Stimulated activated CD4-positive, alpha-beta T cell treated with anti-CD3 and anti-CD28 coated beads, Interleukin-12 subunit alpha, Interleukin-12 subunit beta, amount 100 ng/mL, for 48 hours (primary cell): ENCODE data around the gene TMEM164.

Source experiments
- DNase-seq, 3 donors: peaks; one replicate each; pipeline ENCODE4 v3.0.0-alpha.2; 2020; ENCODE audit warnings: low read depth in 2 of 3, low spot score in 1 of 3

Gene TMEM164

GRCh38 chrX:110192516-110192915, 189.6 kb downstream of the TMEM164 start:
- DNase-seq, result no peak

GRCh38 chrX:110194977-110195376, 192.1 kb downstream of the TMEM164 start:
- DNase-seq, result no peak

- no peak for DNase-seq
Observed at GRCh38 chrX:110201799-110202198, 198.9 kb downstream of the TMEM164 start.

DNA sequence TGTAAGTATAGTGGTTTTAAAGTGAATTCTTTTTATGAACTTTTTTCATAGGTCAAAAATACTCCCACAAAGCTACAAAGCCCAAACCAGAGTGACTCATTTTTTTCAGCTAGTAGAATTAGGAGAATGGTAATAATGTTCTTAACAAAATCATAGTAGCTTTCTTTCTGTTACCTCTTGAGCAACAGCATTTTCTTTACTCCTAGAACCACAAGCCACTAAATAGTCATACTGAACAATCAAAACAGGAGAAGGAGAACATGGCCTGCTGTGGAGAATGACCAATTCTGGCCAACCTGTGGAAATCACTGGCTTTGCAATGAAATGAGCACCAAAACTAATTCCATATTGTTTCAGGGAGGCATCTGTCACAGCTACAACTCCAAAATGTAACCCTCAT, 202.1 kb downstream of the TMEM164 start:
- no peak for DNase-seq

GRCh38 chrX:110208092-110208491, 205.2 kb downstream of the TMEM164 start:
- DNase-seq, result no peak

DNA sequence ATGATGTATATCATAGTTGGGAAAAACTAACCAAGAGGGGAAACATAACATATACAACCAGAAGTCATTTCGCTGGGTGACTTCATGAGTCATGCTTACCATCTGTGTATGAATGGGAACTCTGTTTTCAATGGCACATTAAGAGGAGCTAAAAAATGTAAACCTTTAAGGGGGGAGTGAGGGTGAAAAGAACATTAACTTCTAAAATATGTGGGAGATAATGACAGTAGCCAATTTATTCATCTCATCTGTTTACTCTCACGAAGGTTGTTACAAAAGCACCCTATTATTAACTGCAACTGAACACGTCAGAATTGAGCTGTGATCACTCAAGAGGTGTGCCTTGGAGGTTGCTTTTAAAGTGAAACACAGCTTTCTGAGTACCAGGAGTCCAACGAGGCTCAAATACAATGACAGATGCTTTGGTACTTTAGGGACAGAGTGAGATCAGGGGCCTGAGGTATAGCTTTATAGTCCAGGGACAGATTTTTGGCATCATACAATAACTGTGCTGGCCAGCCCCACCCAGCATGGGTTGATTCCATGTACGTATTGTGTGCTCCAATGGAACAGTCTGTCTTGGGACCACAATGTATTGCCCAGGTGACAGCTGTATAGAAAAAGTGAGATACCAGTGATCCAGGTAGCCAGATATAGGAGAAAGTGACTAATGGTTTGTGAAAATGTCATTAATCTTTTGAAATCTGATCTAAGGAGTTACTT, 207.7 kb downstream of the TMEM164 start:
- no peak for DNase-seq

DNA sequence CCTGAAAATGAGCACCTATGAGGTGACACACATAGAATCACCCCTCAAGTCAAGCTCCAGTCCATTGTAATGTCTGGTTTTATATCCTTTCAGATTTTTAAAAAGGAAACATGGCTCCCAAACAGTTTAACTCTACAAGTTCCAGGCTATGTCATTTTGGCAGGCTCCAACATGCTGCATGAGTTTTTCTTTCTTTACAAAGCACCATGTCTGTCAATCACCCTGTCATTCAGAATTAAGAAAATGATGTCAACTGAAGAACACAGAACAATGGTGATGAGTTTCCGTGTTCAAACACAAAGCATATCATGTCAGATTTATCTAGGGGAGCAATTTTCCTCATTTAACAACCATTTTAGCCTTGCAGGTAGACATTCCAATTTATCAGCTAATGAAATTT, 208.4 kb downstream of the TMEM164 start:
- no peak for DNase-seq

DNA sequence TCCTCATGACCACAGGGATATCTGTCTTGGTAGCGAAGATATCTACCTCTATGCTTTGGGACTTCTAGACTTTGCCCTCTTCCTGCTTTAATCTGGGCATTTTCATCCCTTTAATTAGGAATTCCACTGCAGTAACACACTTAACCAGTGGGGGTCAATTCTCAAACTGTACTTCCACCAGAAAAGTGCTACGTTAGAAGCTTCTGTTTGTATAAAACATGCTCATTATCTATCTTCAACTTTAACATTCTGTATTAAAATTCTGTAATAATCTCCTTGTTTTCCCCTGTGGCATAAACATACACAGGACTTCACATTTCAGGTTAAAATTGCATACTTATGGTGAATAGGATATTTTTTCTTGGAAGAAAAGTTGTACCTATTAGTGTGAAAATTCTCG, 209.4 kb downstream of the TMEM164 start:
- no peak for DNase-seq

DNA sequence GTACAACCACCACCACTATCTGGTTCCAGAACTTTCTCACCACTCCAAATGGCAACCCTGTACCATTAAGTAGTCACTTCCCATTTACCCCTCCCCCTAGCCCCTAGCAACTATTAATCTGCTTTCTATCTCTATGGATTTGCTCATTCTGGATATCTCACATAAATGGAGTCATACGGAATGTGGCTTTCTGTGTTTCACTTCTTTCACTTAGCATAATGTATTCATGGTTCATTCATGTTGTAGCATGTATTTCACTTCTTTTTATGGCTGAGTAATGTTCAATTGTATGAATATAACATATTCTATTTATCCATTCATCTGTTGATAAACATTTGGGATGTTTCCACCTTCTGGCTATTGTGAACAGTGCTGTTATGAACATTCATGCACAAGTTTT, 210.3 kb downstream of the TMEM164 start:
- no peak for DNase-seq

GRCh38 chrX:110214684-110215083, 211.8 kb downstream of the TMEM164 start:
- DNase-seq, result no peak

- no peak for DNase-seq
Observed at GRCh38 chrX:110215411-110215810, 212.5 kb downstream of the TMEM164 start.

DNA sequence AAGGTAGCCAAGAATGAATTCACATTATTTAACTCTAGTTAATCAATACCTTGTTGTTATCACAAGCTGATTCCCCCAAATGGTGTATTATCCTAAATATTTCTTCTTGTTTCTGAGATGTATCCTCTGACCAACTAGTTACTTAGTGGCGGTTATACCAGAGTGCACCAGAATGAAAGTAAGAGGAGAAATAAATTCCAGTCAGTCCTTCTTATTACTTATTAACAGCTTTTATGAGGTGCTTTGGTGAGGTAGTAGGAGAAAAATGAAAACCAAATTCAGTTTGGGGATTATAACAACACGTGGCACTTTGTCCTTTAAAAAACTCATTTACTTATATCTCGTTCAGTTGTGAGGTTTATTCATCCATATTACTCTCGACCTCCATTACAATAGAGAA, 213.1 kb downstream of the TMEM164 start:
- DNase-seq, result no peak

DNA sequence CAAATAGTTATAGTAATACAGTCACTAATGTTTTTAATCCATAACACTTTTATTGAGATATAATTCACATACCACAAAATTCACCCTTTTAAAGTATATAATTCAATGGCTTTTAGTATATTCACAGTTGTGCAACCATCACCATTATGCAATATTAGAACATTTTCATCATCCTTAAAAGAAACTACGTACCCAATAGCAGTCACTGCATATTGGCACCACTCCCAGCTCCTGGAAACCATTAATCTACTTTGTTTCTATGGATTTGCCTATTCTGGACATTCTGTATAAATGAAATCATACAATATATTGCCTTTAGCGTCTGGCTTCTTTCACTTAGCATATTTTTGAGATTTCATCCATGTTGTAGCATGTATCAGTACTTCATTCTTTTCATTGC, 215.7 kb downstream of the TMEM164 start:
- DNase-seq, result no peak

GRCh38 chrX:110219920-110220319, 217.0 kb downstream of the TMEM164 start:
- DNase-seq, result no peak

DNA sequence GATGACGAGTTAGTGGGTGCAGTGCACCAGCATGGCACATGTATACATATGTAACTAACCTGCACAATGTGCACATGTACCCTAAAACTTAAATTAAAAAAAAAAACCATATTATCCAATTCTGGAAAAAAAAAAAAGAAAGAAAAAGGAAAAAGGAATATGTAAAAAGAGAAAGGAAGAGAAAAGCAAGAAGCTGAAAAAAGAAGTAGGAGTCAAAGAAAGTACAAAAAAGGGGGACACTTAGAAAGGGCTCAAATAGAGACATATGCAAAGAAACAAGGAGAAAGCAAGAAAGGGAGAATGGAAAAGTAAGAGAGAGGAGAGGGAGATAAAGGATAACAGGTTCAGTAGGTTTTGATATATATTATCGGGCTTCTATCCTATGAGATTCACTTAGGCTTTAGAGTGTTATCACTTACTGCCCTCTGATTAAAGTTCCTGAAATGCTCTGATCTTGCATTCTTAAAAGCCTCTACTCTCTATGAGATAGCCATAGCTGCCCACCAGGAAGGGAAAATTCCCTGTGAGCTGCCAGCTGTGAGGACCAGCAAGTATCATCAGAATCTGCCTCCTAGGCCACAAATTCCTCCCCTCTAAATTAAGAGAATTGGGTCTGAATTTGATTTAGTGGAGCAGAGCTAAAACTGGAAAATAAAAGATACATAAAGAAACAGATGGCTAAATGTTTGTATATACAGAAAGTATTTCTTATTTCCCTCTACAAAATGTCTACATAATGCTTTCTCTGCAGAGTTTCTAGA, 219.8 kb downstream of the TMEM164 start:
- no peak for DNase-seq

DNA sequence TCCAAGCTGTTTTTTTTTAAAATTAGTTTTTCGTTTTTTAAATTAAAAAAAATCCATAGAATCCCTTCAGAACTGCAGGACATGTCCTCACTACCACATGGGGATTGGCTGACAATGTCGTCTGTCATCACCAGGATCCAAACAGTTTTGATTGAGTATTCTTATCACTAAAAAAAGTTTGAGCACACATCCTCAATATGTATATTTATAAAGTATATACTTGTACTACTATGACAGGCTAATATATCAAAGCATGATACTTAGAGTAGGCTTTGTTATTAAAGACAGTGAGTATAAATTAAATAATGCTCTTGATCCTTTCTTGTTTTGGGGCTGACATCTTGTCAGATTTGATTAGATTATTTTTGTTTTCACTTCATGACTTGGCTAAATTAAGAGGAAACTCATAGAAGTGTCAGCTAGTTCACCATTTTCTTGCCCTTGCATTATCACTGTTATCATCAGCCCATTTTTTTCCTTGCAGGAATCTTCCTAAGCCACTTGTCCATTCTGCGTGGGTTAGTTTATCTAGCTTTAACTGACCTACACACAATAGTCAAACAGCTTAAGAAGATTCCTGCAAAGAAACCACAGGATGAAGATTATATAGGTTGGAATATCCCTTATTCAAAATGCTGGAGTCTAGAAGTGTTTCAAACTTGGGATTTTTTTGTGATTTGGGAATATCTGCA, 222.2 kb downstream of the TMEM164 start:
- no peak for DNase-seq

- no peak for DNase-seq
Observed at GRCh38 chrX:110226931-110227330, 224.0 kb downstream of the TMEM164 start.
